ENCODE measurements around the gene TBC1D22A.

DNA sequence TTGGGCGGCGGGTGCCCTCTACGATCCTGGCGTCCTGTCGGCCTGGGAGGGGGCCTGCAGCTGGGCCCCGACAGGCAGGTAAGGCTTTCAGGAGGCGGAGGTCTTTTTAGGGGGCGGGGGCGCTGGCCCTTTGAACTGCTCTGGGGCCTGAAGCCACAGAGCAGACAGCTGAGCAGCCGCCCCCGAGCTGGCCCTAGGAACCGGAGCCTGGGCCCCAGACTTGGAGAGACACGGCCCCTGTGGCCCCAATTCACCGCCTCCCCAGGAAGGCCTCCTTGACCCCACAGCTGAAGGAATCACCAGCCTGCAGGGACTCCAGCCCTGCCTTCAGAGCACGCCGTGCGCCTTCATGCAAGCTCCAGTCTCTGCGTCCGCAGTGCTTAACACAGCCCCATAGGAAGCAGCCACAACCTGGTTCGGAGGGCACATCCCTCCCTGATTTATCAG lies 23.8 kb upstream of the TBC1D22A start:
- TF ChIP-seq, protein P1, sequence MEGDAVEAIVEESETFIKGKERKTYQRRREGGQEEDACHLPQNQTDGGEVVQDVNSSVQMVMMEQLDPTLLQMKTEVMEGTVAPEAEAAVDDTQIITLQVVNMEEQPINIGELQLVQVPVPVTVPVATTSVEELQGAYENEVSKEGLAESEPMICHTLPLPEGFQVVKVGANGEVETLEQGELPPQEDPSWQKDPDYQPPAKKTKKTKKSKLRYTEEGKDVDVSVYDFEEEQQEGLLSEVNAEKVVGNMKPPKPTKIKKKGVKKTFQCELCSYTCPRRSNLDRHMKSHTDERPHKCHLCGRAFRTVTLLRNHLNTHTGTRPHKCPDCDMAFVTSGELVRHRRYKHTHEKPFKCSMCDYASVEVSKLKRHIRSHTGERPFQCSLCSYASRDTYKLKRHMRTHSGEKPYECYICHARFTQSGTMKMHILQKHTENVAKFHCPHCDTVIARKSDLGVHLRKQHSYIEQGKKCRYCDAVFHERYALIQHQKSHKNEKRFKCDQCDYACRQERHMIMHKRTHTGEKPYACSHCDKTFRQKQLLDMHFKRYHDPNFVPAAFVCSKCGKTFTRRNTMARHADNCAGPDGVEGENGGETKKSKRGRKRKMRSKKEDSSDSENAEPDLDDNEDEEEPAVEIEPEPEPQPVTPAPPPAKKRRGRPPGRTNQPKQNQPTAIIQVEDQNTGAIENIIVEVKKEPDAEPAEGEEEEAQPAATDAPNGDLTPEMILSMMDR (IDR thresholded peaks at IDR 0.05 in 2 of 3, conservative IDR thresholded peaks at IDR 0.05 in 1 of 3; ENCODE audit: borderline replicate concordance in 1 of 3, insufficient read depth in 1 of 3, low read depth in 2 of 3, low read length in 2 of 3) = no peak
- TF ChIP-seq, protein P2, sequence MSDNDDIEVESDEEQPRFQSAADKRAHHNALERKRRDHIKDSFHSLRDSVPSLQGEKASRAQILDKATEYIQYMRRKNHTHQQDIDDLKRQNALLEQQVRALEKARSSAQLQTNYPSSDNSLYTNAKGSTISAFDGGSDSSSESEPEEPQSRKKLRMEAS (IDR thresholded peaks at IDR 0.05) = no peak
- TF ChIP-seq YY1 (IDR thresholded peaks at IDR 0.05; ENCODE audit: extremely low read depth, insufficient replicate concordance, low read depth, low read length) = no peak
- TF ChIP-seq ZNF274 (IDR thresholded peaks at IDR 0.05; ENCODE audit: low read depth, low read length) = no peak
- TF ChIP-seq CBX3 (IDR thresholded peaks at IDR 0.05; ENCODE audit: low read depth) = no peak
- no peak for TF ChIP-seq EZH2phosphoT487 (IDR thresholded peaks at IDR 0.05; ENCODE audit: borderline replicate concordance)
- TF ChIP-seq POLR2A (IDR thresholded peaks at IDR 0.05; ENCODE audit: borderline replicate concordance, extremely low read depth, insufficient read depth, insufficient read length) = no peak
- TF ChIP-seq JUND (IDR thresholded peaks at IDR 0.05) = no peak
- TF ChIP-seq, protein P3, sequence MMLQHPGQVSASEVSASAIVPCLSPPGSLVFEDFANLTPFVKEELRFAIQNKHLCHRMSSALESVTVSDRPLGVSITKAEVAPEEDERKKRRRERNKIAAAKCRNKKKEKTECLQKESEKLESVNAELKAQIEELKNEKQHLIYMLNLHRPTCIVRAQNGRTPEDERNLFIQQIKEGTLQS (IDR thresholded peaks at IDR 0.05) = no peak
- TF ChIP-seq POLR2AphosphoS5 (IDR thresholded peaks at IDR 0.05; ENCODE audit: low read depth, low read length) = no peak
